Activated CD4-positive, alpha-beta T cell treated with anti-CD3 and anti-CD28 coated beads, Interleukin-2, Interleukin-4, amounts not matched to agents 100 ng/mL and 50 ng/mL, durations not matched to agents 16 hours and 8 hours (primary cell): ENCODE results near the gene SH3RF3.

ENCODE experiments used
- DNase-seq: peaks from one replicate; pipeline ENCODE4 v3.0.0-alpha.2; 2020; ENCODE audit warnings: low spot score

Gene SH3RF3

GRCh38 chr2:109337221-109337620, 208.2 kb downstream of the SH3RF3 start:
- no peak for DNase-seq

- no peak for DNase-seq
Observed at GRCh38 chr2:109339519-109339966, 210.5 kb downstream of the SH3RF3 start.

- no peak for DNase-seq
Observed at GRCh38 chr2:109340381-109340780, 211.4 kb downstream of the SH3RF3 start.

GRCh38 chr2:109341355-109342255, 212.6 kb downstream of the SH3RF3 start:
- DNase-seq, result peak; percentile 34

DNA sequence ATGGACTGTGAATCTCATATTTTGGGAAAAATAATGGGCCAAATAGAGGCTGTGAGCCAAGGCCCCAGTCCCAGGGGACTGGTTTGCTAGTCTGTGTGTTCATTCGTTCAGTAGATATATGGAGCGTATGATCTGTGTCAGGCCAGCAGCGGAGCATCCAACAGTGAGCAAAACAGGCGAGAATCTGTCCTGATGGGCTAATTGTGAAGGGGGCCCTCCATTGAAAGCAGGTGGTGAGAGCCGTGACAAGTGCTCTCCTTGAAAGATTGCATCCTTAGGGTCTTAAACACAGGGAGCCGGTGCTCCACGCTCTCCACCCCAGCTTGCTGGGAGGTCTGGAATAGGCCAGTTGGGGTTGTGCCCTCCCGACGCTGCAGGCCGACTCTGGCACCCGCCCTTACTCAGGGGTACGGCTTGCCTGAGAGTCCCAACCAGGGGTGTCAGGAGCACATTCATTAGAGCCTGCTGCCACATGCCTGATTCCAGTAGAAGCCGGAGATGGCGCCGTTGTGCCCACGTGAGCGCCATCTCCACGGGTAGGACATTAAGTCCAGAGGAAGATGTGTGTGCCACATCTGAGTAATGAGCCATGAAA, 213.3 kb downstream of the SH3RF3 start:
- DNase-seq, result no peak

DNA sequence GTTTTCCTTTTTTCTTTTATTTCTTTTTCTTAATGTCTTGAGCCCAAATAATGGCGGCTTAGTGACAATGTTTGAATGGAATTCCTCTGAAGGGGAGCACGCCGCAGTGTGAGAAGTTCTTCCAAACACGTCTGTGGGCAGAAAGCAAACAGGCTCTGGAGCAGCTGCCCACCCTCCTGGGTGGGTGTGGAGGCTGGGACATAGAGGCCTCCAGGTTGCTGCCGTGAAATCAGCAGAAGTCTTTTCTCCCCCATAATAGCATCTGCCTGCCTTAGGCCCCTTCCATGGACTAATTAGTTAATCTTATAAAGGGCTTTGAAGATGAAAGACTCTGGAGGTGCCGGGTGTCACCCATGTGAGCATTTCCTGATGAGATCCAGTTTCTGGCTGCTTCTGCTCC, 213.9 kb downstream of the SH3RF3 start:
- no peak for DNase-seq

GRCh38 chr2:109343460-109343859, 214.5 kb downstream of the SH3RF3 start:
- no peak for DNase-seq

GRCh38 chr2:109344270-109344805, 215.3 kb downstream of the SH3RF3 start:
- no peak for DNase-seq

DNA sequence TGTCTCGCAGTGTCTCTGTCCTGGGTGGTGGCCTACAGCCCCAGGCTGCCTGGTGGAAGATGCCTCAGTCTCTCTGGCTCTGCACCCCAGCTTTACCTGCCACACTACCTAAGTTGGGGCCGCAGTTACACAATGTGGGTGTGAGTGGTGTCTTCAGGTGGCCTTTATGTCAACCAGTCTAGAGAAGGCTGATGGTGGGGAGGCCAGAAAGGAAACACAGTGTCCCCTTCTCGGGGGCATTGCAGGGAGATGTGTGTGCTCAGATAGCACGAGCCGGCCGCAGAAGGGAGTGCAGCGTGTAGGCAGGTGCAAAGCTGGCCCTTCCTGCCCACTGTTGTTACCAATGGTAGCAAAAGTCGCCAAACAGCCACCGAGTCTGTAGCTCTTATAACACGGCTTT, 216.1 kb downstream of the SH3RF3 start:
- DNase-seq, result no peak

DNA sequence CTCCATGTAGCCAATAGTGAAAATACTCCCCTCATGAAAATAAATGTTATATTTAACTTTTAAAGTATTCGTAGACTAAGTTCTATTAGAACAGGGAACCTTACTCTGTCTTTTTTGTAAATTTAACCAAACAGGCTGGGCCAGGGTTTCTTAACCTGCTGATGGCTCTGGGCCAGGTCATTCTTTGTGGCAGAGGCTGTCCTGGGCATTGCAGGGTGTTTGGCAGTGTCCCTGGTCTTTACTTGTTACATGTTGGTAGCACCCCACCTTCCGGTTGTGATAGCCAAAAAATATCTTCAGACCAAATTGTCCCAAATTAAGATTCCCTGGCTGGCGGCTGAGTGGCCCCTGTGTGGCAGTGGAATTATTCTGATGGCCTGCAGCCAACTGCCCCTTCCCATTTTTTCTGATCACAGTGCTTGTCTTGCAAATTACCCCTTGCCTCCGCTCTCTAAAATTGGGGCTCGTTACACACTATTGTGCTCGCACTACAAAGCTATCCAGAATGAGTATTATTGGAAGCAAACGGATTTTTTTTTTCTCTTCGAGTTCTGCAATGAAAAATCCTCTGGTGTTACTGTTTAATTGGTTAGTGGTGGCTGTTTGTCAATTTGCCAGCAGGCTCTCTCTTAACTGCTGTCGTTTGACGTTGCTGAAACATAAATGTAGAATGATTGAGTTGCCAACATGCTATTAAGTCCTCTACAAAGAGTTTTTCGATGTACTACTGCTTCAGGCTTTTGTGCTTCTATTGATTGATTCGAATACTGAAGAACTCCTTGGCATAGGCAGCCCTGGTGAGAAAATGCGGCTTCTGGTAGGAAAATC, 216.9 kb downstream of the SH3RF3 start:
- no peak for DNase-seq

DNA sequence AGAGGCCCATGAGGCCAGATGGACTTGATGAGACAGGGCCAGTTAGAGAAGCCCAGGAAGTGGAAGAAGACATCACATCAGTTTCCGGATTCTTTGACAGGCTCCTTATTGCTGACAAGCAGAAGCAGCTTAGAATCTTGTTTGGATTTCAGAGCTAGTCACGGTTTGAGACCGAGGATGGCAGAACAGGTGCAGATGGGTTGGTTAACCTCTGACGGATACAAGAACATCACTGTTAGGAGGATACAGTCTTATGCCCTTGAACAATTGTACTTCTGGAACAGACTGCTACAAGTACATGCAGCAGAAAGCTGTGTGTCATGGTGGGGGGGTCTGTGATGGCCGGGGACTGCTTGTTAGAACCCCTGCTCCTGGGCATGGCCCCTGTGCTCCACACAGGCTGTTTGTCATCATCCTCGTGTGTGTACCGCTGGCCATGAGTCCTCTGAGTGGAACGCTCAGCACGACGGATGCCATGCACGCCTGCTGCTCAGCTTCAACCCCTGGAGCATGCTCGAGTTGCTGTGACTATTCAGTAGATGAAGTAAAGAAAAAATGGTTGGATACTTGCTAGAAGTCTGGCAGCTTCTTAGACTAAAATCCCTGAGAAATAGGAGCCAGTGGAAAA, 217.7 kb downstream of the SH3RF3 start:
- no peak for DNase-seq

- DNase-seq, result no peak
Observed at GRCh38 chr2:109347626-109348025, 218.6 kb downstream of the SH3RF3 start.

DNA sequence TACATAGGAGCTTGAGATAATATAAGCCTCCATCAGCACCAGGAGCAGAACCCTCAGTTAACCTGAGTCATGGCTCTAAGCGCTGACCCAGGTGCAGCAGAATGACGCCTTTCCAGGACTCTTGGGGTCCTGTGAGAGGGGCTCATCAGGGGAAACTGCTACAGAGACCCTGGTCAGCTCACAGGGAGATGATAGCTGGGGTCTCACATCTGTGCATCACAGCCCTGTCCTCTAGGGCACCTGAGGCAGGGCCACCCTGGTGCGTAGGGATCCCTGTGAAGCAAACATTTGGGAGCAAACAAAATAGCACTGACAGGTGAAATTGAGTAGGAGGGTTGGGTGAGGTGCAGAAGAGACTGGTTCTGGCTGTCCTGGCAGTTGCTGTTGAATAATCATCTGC, 219.2 kb downstream of the SH3RF3 start:
- no peak for DNase-seq

DNA sequence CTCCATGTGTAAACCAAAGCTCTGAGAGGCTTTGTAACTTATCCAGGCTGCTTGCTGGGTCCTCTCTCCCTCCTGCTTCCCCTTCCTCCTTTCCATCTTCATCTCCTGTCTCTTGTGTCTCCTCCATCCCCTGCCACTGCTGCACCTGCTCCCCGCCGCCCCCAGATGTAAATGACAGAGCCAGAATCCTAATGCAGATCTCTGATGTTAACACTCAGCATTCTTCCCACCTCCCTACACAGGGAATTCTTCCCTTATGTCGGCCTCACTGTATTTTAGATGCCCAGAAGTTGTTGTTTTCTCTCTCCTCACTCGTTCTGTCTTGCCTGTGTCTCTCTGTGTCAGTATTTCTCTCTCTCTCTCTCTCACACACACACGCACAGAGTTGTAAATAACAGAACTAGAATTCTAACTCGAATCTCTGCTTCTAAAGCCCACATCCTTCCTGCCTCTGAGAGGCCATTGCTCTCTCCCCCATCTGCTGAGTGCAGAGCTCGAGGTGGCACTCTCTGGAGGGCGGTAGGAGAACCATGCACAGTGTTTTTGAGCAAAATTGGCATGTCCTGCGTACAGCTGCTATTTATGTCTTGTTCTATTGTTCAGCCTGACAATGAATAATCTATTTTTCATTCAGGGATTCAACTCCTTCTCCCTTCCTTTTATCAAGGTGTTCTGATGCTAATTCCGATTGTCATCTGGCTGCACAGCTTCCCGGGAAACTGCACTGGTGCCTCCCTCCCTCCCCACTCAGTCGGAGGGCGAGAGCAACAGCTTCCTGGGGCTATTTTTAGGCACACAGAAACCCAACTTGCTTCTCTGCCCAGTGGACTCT, 219.9 kb downstream of the SH3RF3 start:
- peak; percentile 47 for DNase-seq

GRCh38 chr2:109349503-109350465, 220.8 kb downstream of the SH3RF3 start:
- DNase-seq, result no peak

DNA sequence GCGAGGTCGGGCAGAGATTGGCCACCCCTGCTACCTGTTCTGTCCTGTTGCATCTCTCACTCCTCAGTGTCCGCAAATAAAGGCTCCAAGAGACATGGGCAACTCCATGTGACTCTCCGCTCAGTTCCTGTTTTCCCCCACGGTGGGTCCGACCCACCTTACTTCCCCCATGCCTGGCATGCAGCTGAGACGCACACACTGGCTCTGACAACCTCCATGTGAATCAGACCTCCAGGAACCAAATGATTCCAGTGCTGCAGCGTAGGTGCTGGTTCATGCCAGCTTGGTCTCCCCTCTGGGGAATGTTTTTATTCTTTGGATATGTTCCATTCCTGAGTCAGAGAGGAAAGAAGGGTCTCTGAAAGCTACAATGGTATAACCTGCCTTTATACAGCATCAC, 221.5 kb downstream of the SH3RF3 start:
- DNase-seq, result no peak

- no peak for DNase-seq
Observed at GRCh38 chr2:109351164-109351756, 222.3 kb downstream of the SH3RF3 start.

GRCh38 chr2:109352056-109352897, 223.3 kb downstream of the SH3RF3 start:
- DNase-seq, result no peak
